ENCODE data around the gene VARS1.

Gene VARS1

GRCh38 chr6:31768363-31769257 is 26.9 kb downstream of the VARS1 start:
- no peak for DNase-seq

- DNase-seq = no peak
Observed at GRCh38 chr6:31767096-31767645, 28.4 kb downstream of the VARS1 start.

- no peak for DNase-seq
Observed at GRCh38 chr6:31765910-31766794, 29.4 kb downstream of the VARS1 start.

DNA sequence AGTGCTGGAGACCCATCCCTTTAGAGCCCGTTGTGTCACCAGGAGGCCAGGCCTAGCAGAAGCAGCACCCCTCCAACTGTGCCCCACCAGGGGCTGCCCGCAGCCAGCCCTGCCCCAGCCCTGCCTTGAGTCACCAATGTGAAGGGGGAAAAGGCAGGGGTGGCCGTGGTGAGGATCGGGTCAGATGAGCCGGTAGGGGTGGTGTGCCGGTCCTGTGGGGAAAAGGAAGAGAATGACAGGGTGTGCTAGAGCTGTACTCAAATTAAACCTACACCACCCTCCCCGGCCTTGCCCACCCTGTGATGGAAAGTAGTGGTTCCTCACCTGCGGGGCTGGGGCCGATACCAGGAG is 30.0 kb downstream of the VARS1 start:
- DNase-seq = no peak

DNA sequence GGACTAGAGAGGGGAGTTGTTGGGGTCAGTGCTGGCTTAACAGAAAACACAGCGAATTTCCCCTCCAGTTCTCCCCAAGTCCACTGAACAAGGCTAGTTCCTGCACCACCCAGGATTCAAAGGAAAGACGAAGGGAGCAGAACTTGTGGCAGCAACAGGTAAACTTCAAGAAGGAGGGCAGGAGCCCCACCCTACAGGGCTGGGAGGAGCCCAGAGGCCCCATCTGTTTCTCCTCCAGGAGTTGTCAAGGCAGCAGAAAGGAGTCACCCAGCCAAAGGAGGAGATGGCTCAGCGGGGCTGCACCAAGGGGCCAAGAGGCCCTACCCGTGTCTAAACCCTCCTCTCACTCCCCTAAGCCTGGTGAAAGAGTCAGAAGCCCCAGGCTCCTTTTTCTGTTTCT is 31.4 kb downstream of the VARS1 start:
- no peak for DNase-seq

DNA sequence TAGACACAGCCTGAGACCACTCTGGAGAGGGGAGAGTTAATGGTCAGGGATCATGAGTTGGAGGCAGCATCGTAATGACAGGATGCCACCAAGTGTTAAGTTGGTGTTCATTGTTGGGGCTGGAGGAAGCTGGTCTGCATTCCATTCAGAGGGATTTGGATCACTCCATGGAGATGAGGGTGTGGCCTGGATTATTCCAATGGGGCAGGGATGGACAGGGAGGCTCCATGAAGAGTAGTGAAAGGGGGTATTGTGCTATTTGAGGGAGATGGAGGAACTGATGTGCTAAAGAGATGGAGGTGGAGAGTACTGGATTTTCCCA is 32.0 kb downstream of the VARS1 start:
- DNase-seq = no peak

GRCh38 chr6:31762878-31763618 is 32.5 kb downstream of the VARS1 start:
- DNase-seq = no peak

- DNase-seq = no peak
Observed at GRCh38 chr6:31762356-31762755, 33.2 kb downstream of the VARS1 start, which contains the start of gene SAPCD1. Gene SAPCD1, plus strand, starts transcription at chr6:31762656. Its CDS starts 399 bp downstream, at chr6:31763055.

DNA sequence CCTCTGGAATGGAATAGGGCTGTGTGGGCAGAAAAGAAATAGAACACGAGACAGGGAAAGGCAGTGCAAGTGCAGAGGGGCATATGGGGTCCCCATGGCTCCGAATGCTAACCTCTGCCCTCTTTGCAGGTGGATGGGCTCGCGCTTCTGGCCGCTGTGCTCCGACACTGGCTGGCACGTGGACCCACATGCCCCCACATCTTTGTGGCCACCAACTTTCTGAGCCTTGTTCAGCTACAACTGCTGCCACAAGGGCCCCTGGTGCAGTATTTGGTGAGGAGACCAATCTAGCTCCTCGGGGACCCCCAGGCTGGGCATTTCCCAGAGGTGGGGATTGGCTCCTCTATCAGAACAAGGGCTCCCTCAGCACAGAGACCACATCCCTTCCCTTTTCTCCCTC is 34.2 kb downstream of the VARS1 start:
- DNase-seq = no peak

DNA sequence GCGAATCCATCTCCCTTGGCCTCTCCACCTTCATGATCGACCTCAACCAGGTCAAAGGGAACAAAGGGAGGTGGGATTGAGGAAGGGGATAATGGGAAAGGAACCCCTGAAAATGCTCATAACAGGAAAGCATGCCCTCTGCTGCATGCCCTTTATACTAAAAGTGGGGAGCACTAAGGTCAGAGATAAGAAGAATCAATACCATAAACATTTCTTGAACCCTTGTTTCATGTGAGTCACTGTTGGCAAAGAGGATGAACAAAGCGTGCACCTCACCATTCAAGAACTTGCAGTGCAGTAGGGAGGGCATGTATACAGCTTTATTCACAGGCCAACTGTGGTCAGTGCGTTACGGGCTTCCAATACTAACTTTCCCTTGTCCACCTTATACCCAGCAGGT is 34.8 kb downstream of the VARS1 start:
- no peak for DNase-seq

- DNase-seq = no peak
Observed at GRCh38 chr6:31758281-31758680, 37.3 kb downstream of the VARS1 start.

DNA sequence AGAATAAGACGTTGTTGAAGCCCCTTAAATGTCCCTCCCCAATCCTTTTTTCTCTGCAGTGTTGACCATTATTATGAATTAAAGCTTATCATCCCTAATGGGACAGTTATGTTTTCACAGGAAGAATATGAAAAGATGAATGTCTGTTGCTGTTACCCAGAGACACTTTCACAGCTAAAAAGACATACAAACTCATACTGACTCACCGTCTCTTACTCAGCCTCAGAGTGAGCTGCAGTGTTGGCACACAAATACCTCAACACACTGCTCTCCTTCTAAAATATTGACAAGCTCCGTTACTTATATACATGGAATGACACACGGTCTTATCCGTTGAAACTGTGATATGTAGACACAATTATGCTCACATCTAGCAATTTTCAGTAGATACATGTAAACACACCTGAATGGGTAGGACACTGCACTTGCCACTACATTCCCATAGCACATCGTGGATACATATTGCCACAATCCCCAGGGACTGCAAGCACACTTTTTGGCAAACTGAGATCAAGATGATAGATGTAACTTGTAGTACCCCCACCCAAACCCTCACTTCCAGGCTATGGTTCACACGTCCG is 42.7 kb downstream of the VARS1 start:
- no peak for DNase-seq

DNA sequence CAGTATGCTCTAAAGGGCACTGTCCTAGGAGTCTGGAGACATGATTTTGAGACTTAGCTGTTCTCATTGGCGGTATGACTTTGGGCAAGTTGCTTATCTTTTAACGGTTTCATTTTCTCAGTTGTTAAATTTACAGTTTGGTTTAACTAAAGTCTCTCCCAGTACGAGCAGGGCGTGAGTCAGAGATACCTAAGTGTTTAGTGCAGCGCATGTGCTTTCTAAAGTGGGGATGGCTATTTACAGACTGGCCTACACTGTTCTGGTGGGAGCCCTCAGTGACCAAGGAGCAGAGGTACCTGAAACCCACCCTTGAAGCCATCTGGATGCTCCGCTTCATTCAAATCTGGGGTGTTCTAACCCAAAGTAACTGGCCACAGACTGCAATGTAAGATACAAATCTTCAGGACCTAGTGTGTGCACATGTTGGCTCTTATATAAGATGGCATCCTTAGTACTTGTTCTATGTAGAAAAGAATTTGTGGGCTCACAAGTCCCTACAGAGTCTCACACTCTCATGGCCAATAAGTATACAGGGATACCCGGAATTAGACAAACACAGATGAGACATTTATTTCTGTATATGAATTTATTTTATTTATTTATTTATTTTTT is 45.0 kb downstream of the VARS1 start:
- no peak for DNase-seq

GRCh38 chr6:31749301-31750036 is 46.1 kb downstream of the VARS1 start:
- no peak for DNase-seq
